HCT116 (cell line): ENCODE measurements around the gene SLC4A5. TPM values are rescaled to one million over a fixed set of nuclear protein-coding genes. Genes with fewer than 3 reads are reported as not detected.

ENCODE experiments used
- ATAC-seq: fragments of 200-7000 bp; cut with Tn5 transposase; 2 replicates; pipeline ENCODE4 v1.9.1; 2020; ENCODE audit warnings: mild to moderate bottlenecking, moderate library complexity
- BruUV-seq: library from RNA; stranded (reverse); fragments of 400-500 nt; replicated peaks from 2 replicates; lab custom pipeline; 2021; lab: Mats Ljungman, UMichigan
- CTCF ChIA-PET: fragments of 300-600 bp; sonication (Branson Sonifier 250); formaldehyde crosslinking; loops from one replicate; lab custom pipeline; 2021; ENCODE audit warnings: antibody characterized with exemption; lab: Charles Lee
- POLR2A ChIA-PET: fragments of 300-600, 350-600 bp; sonication (Branson Sonifier 250); formaldehyde crosslinking; loops from one replicate; lab custom pipeline; 2021; ENCODE audit warnings: antibody characterized with exemption; lab: Charles Lee
- RAD21 ChIA-PET, 2 experiments: fragments of 300-600 bp; sonication (Branson Sonifier 250); formaldehyde crosslinking; loops; one replicate each; lab custom pipeline; 2023; ENCODE audit warnings: low total read pairs in 2 of 2; ENCODE audit not compliant: uncharacterized antibody in 2 of 2, unreplicated experiment in 2 of 2, low non-redundant PET in 1 of 2; lab: Charles Lee
- DNase-seq: peaks from one replicate; pipeline ENCODE4 v3.0.0-alpha.2; 2010; ENCODE audit warnings: low read depth, low spot score
- H2AFZ ChIP-seq: fragments of 200-600 bp; shearing (Covaris generic), sonication (generic); 2 replicates; pipeline ENCODE4 v1.6.1; 2017; ENCODE audit warnings: low read depth, mixed run types, mixed read lengths, antibody characterized with exemption, low read length; ENCODE audit not compliant: poor library complexity, severe bottlenecking
- H3K27ac ChIP-seq: 2 replicates; pipeline ENCODE4 v1.5.1; 2012; ENCODE audit warnings: low read depth, low read length
- H3K27me3 ChIP-seq: fragments of 200-600 bp; sonication (generic); 2 replicates; pipeline ENCODE4 v1.6.1; 2016; ENCODE audit warnings: mixed run types, low read length, mixed read lengths; ENCODE audit not compliant: insufficient read depth
- H3K36me3 ChIP-seq, 2 experiments: fragments of 200-500 bp in 1 of 2; fragments of 200-600 bp in 1 of 2; sonication (Bioruptor generic) in 1 of 2; sonication (generic) in 1 of 2; 2 replicates each; pipeline versions ENCODE4 v1.5.1 to v1.6.1; 2014 to 2016; ENCODE audit warnings: low read length in 2 of 2, inconsistent platforms in 1 of 2, mixed read lengths in 1 of 2, mixed run types in 1 of 2; ENCODE audit not compliant: insufficient read depth in 2 of 2, control insufficient read depth in 1 of 2
- H3K4me1 ChIP-seq, 2 experiments: fragments of 200-600 bp in 1 of 2; sonication (generic) in 1 of 2; 2 replicates each; pipeline versions ENCODE4 v1.5.1 to v1.6.1; 2012 to 2017; ENCODE audit warnings: low read length in 2 of 2, inconsistent platforms in 1 of 2, mild to moderate bottlenecking in 1 of 2, mixed read lengths in 1 of 2, mixed run types in 1 of 2, moderate library complexity in 1 of 2; ENCODE audit not compliant: insufficient read depth in 2 of 2, control insufficient read depth in 1 of 2
- H3K4me2 ChIP-seq: fragments of 200-600 bp; sonication (generic); 2 replicates; pipeline ENCODE4 v1.6.1; 2017; ENCODE audit warnings: mixed run types, low read length, mixed read lengths
- H3K4me3 ChIP-seq, 2 experiments: fragments of 200-600 bp in 1 of 2; sonication (generic) in 1 of 2; replicated peaks in 1 of 2; 2 replicates each; pipeline ENCODE4 v1.5.1; 2011 to 2016; ENCODE audit warnings: low read length in 2 of 2, control low read depth in 1 of 2, low read depth in 1 of 2, mild to moderate bottlenecking in 1 of 2, mixed read lengths in 1 of 2, mixed run types in 1 of 2
- H3K79me2 ChIP-seq: fragments of 200-600 bp; sonication (generic); 2 replicates; pipeline ENCODE4 v1.6.1; 2017; ENCODE audit warnings: mild to moderate bottlenecking, mixed run types, low read length, moderate library complexity, mixed read lengths; ENCODE audit not compliant: insufficient read depth
- H3K9ac ChIP-seq: fragments of 200-600 bp; sonication (generic); 2 replicates; pipeline ENCODE4 v1.6.1; 2016; ENCODE audit warnings: low read length, mixed read lengths
- H3K9me2 ChIP-seq: fragments of 200-600 bp; sonication (generic), shearing (Covaris generic); 2 replicates; pipeline ENCODE4 v1.6.1; 2017; ENCODE audit warnings: mixed run types, mild to moderate bottlenecking, moderate library complexity; ENCODE audit not compliant: insufficient read depth
- H3K9me3 ChIP-seq, 2 experiments: fragments of 200-500 bp in 1 of 2; fragments of 200-600 bp in 1 of 2; sonication (Bioruptor generic) in 1 of 2; sonication (generic) in 1 of 2; 2 replicates each; pipeline ENCODE4 v1.6.1; 2014 to 2017; ENCODE audit warnings: low read length in 2 of 2, mixed read lengths in 2 of 2, inconsistent platforms in 1 of 2, low read depth in 1 of 2, mild to moderate bottlenecking in 1 of 2, mixed run types in 1 of 2, moderate library complexity in 1 of 2; ENCODE audit not compliant: control insufficient read depth in 1 of 2, insufficient read depth in 1 of 2
- H4K20me1 ChIP-seq: fragments of 200-600 bp; sonication (generic), shearing (Covaris generic); 2 replicates; pipeline ENCODE4 v1.6.1; 2017; ENCODE audit warnings: mixed run types, mild to moderate bottlenecking, moderate library complexity; ENCODE audit not compliant: insufficient read depth
- CBX3 ChIP-seq: IDR thresholded peaks from 2 replicates; pipeline ENCODE4 v1.6.1; 2012; ENCODE audit warnings: low read depth
- EZH2phosphoT487 ChIP-seq: fragments of 200-600 bp; IDR thresholded peaks from 2 replicates; pipeline ENCODE4 v1.6.1; 2018; ENCODE audit warnings: antibody characterized with exemption, borderline replicate concordance
- FOSL1 ChIP-seq: IDR thresholded peaks from 2 replicates; pipeline ENCODE4 v1.6.1; 2012; ENCODE audit warnings: low read depth
- MAX ChIP-seq: IDR thresholded peaks from 2 replicates; pipeline ENCODE4 v1.6.1; 2012
- POLR2A ChIP-seq: IDR thresholded peaks from 2 replicates; pipeline ENCODE4 v1.7.0; 2011; ENCODE audit warnings: borderline replicate concordance; ENCODE audit not compliant: insufficient read depth, insufficient read length; ENCODE audit errors: extremely low read depth
- POLR2AphosphoS5 ChIP-seq: IDR thresholded peaks from 2 replicates; pipeline ENCODE4 v1.6.1; 2011; ENCODE audit warnings: mild to moderate bottlenecking, low read depth, low read length, moderate library complexity
- SIN3A ChIP-seq: IDR thresholded peaks from 2 replicates; pipeline ENCODE4 v1.6.1; 2012; ENCODE audit warnings: low read depth
- SP1 ChIP-seq: IDR thresholded peaks from 2 replicates; pipeline ENCODE4 v1.6.1; 2012; ENCODE audit warnings: low read depth
- SRF ChIP-seq: IDR thresholded peaks from 2 replicates; pipeline ENCODE4 v1.6.1; 2012; ENCODE audit warnings: low read depth
- ZFX ChIP-seq: fragments of 450-650 bp; IDR thresholded peaks from 2 replicates; pipeline ENCODE4 v1.6.1; 2017
- intact Hi-C: fragments of 100-400 bp; cut with micrococcal nuclease; formaldehyde crosslinking; loops from 2 replicates; pipeline ENCODE4 v1.10.0; 2022
- total RNA-seq: library from RNA; stranded (reverse); gene quantifications from one replicate; pipeline ENCODE4 v1.2.1, GENCODE V29; 2021; ENCODE audit not compliant: unreplicated experiment

Gene SLC4A5
- total RNA-seq, 1 experiment from 2014 or later = 0.91 TPM

- TF ChIP-seq MAX (no peak), SRF (no peak)
- TF ChIP-seq, all 23 proteins: peak for 0
Observed at GRCh38 chr2:74183878-74184277, 159.3 kb downstream of the SLC4A5 start (continued).

- H4K20me1 ChIP-seq = no peaks in the 10 kb centered on the region
- no peak for DNase-seq
Observed at GRCh38 chr2:74181739-74182138, 161.5 kb downstream of the SLC4A5 start.

More at GRCh38 chr2:74181739-74182138, 161.5 kb downstream of the SLC4A5 start:
- no peak for ATAC-seq
- Histone ChIP-seq H3K9me2 (no peaks in the 10 kb centered on the region), H3K9ac (no peak overlapping the region), H3K4me1 (peaks cover 8 to 17% of the 10 kb centered on the region in 2 experiments; a peak in 3 of 4 replicates), H3K79me2 (peaks cover 19% of the 10 kb centered on the region), H3K4me2 (no peak overlapping the region), H3K9me3 (no peaks in the 10 kb centered on the region), H3K27me3 (no peaks in the 10 kb centered on the region), H3K27ac (no peak overlapping the region), H2AFZ (no peak overlapping the region), H3K36me3 (no peaks in the 10 kb centered on the region; a peak in 1 of 4 replicates), H3K4me3 (no peak overlapping the region)
- TF ChIP-seq POLR2AphosphoS5 (no peak), FOSL1 (no peak), EZH2phosphoT487 (no peak), SP1 (no peak), POLR2A (no peak), ZFX (no peak), CBX3 (no peak), SIN3A (no peak)
- ChIA-PET CTCF (no interaction called here), POLR2A (interaction anchor here (0.7 to 2.0 kb wide), 4 partner anchors 17 to 1535 kb away, joined by 3 to 8 read pairs (median 4); partner anchors contain the start of gene MTHFD2), RAD21 (no interaction called here)
- no TSS peak for BruUV-seq
- intact Hi-C loops = no loop called here
